Sciatic nerve (tissue), 2 donors: Measurements from ENCODE around the gene IFT122. TPM values are rescaled to one million over a fixed set of nuclear protein-coding genes. Genes with fewer than 3 reads are reported as not detected.
A peak's percentile ranks its signal among the peaks of the same experiment; 100 is the strongest.

ENCODE experiments used
- ATAC-seq: fragments of 200-7000 bp; cut with Tn5 transposase; one replicate; pipeline ENCODE4 v1.9.1; 2020; ENCODE audit warnings: mild to moderate bottlenecking, moderate library complexity
- DNase-seq: peaks from one replicate; pipeline ENCODE4 v3.0.0-alpha.2; 2020; ENCODE audit warnings: low spot score
- intact Hi-C: fragments of 100-400 bp; cut with DNase I; formaldehyde crosslinking; loops from one replicate; pipeline ENCODE4 v1.14.2; 2022
- total RNA-seq: library from RNA; stranded (reverse); fragmentation: NEBNext Ultra II Directional; extraction: Animal tissue kit (Norgen Biotek cat#: 25700); gene quantifications from one replicate; pipeline ENCODE4 v1.2.1, GENCODE V29; 2021
- donor health status: DM: no; HTN: no; CAD: no.
- donor health status: DM: no; HTN: no; CAD: no.

IFT122 gene
- total RNA-seq, 1 donor from 2014 or later: 49.7 TPM

GRCh38 chr3:129522953-129523352 is 82.9 kb downstream of the IFT122 start:
- DNase-seq (no peak), ATAC-seq (peak; percentile 8)
- intact Hi-C loops: no loop called here

GRCh38 chr3:129524081-129524480 is 84.1 kb downstream of the IFT122 start:
- ATAC-seq: no peak
- DNase-seq: no peak
- intact Hi-C loops: no loop called here

DNA sequence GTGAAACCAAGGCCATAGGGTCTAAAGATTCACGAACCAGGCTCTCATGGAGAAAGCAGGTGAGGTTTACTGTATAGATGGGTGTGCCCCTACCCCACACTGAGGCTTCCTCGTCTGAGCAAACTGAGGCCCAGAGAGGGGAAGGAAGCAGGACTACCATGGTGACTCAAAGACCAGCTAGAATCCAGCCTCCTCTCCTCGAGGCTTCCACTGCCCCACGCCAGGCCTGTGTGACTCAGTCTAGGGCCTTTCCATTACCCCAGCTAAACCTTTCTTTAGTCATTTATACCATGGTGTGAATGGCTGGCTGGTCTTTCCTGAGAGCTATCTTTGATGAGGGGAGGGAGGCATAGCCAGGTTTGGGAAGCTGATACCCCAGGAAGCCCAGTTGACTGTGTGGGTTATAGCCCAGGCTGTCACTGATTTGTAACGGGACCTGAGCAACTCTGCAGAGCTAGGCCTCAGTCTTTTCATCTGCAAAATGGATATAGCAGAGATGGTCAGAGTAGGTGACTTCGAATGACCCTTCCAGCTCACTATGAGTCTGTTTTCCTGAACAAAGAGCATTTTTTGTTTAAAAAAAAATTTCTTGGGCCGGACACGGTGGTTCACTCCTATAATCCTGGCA is 85.4 kb downstream of the IFT122 start:
- intact Hi-C loops: no loop called here
- DNase-seq (no peak), ATAC-seq (no peak)

DNA sequence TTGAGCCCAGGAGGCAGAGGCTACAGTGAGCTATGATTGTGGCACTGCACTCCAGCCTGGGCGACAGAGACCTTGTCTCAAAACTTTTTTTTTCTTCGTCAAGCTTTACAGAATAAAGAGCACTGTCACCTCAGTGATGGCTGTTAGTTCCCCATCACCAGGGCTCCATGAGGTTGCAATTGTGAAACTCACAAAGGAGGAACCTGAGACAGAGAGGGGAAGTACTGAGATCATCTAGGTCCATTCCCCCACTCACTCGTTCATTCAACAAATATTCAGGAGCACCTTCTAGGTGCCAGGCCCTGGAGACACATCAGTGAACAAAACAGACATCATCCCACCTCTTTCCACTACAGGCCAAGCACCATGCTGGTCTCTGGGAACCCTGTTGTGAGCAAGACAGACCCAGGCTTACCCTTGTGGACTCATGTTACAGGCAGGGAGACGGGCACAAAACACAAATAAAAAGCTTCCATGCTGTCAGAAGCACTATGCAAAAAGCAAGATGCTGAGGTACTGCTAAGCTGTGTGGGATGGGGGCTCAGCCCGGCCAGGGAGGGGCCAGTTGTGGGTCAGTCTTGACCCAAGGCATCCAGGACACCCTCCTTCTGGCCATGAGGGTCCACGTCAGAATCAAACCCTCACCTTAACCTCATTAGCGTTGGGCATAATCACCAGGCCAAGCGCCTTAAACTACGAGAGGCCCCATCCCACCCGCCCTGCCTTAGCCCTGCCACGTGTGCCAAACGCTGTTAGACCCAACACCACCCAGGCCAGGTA is 86.3 kb downstream of the IFT122 start:
- peak; percentile 30 for ATAC-seq
- DNase-seq: no peak
- intact Hi-C loops: no loop called here

GRCh38 chr3:129527262-129527661 is 87.2 kb downstream of the IFT122 start:
- intact Hi-C loops: no loop called here
- DNase-seq (no peak), ATAC-seq (no peak)

GRCh38 chr3:129528589-129529100 is 88.6 kb downstream of the IFT122 start, which contains the start of gene RHO:
Gene RHO (plus strand): TSS chr3:129528639. CDS start chr3:129528734, 95 bp downstream.
- DNase-seq (no peak), ATAC-seq (no peak)
- intact Hi-C loops: no loop called here

DNA sequence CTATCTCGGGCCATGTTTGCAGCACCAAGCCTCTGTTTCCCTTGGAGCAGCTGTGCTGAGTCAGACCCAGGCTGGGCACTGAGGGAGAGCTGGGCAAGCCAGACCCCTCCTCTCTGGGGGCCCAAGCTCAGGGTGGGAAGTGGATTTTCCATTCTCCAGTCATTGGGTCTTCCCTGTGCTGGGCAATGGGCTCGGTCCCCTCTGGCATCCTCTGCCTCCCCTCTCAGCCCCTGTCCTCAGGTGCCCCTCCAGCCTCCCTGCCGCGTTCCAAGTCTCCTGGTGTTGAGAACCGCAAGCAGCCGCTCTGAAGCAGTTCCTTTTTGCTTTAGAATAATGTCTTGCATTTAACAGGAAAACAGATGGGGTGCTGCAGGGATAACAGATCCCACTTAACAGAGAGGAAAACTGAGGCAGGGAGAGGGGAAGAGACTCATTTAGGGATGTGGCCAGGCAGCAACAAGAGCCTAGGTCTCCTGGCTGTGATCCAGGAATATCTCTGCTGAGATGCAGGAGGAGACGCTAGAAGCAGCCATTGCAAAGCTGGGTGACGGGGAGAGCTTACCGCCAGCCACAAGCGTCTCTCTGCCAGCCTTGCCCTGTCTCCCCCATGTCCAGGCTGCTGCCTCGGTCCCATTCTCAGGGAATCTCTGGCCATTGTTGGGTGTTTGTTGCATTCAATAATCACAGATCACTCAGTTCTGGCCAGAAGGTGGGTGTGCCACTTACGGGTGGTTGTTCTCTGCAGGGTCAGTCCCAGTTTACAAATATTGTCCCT is 89.6 kb downstream of the IFT122 start:
- intact Hi-C loops: no loop called here
- DNase-seq: no peak
- no peak for ATAC-seq

DNA sequence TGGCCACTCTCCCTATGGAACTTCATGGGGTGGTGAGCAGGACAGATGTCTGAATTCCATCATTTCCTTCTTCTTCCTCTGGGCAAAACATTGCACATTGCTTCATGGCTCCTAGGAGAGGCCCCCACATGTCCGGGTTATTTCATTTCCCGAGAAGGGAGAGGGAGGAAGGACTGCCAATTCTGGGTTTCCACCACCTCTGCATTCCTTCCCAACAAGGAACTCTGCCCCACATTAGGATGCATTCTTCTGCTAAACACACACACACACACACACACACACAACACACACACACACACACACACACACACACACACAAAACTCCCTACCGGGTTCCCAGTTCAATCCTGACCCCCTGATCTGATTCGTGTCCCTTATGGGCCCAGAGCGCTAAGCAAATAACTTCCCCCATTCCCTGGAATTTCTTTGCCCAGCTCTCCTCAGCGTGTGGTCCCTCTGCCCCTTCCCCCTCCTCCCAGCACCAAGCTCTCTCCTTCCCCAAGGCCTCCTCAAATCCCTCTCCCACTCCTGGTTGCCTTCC is 90.3 kb downstream of the IFT122 start:
- ATAC-seq (peak; percentile 5), DNase-seq (no peak)
- intact Hi-C loops: no loop called here

DNA sequence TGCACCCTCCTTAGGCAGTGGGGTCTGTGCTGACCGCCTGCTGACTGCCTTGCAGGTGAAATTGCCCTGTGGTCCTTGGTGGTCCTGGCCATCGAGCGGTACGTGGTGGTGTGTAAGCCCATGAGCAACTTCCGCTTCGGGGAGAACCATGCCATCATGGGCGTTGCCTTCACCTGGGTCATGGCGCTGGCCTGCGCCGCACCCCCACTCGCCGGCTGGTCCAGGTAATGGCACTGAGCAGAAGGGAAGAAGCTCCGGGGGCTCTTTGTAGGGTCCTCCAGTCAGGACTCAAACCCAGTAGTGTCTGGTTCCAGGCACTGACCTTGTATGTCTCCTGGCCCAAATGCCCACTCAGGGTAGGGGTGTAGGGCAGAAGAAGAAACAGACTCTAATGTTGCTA is 90.8 kb downstream of the IFT122 start:
- ATAC-seq: no peak
- intact Hi-C loops: no loop called here
- no peak for DNase-seq

- intact Hi-C loops: no loop called here
These were observed 91.7 kb downstream of the IFT122 start for GRCh38 chr3:129531699-129532098.

DNA sequence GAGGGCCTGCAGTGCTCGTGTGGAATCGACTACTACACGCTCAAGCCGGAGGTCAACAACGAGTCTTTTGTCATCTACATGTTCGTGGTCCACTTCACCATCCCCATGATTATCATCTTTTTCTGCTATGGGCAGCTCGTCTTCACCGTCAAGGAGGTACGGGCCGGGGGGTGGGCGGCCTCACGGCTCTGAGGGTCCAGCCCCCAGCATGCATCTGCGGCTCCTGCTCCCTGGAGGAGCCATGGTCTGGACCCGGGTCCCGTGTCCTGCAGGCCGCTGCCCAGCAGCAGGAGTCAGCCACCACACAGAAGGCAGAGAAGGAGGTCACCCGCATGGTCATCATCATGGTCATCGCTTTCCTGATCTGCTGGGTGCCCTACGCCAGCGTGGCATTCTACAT is 92.2 kb downstream of the IFT122 start:
- intact Hi-C loops: no loop called here
- ATAC-seq: no peak
- no peak for DNase-seq

More at GRCh38 chr3:129531699-129532098, 91.7 kb downstream of the IFT122 start:
- DNase-seq: no peak
- ATAC-seq: no peak

- DNase-seq (no peak), ATAC-seq (no peak)
- intact Hi-C loops: no loop called here
These were observed 93.4 kb downstream of the IFT122 start for GRCh38 chr3:129533406-129533805.

DNA sequence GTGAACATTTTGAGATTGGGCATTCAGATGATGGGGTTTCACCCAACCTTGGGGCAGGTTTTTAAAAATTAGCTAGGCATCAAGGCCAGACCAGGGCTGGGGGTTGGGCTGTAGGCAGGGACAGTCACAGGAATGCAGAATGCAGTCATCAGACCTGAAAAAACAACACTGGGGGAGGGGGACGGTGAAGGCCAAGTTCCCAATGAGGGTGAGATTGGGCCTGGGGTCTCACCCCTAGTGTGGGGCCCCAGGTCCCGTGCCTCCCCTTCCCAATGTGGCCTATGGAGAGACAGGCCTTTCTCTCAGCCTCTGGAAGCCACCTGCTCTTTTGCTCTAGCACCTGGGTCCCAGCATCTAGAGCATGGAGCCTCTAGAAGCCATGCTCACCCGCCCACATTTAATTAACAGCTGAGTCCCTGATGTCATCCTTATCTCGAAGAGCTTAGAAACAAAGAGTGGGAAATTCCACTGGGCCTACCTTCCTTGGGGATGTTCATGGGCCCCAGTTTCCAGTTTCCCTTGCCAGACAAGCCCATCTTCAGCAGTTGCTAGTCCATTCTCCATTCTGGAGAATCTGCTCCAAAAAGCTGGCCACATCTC is 94.5 kb downstream of the IFT122 start:
- no peak for ATAC-seq
- intact Hi-C loops: no loop called here
- DNase-seq: no peak

DNA sequence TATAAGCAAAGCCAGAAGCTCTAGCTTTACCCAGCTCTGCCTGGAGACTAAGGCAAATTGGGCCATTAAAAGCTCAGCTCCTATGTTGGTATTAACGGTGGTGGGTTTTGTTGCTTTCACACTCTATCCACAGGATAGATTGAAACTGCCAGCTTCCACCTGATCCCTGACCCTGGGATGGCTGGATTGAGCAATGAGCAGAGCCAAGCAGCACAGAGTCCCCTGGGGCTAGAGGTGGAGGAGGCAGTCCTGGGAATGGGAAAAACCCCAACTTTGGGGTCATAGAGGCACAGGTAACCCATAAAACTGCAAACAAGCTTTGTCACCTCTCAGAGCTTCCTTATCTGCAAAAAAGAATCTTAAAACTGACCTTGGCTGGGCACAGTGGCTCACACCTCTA is 95.1 kb downstream of the IFT122 start:
- DNase-seq: no peak
- intact Hi-C loops: no loop called here
- no peak for ATAC-seq

DNA sequence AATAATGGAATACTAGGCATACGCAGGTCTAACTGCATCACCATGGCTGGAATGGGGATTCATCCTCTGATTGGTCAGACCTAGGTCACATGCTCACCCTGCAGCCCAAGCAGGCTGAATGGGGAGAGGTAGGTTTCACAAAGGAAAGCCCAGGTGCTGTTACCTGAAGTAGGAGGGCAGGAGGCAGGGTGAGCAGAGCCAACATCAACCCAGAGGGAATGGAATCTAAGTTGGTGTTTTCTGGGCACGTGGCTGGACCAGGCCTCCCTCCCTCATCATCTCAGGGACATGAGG is 96.3 kb downstream of the IFT122 start:
- DNase-seq (no peak), ATAC-seq (no peak)
- intact Hi-C loops: no loop called here

DNA sequence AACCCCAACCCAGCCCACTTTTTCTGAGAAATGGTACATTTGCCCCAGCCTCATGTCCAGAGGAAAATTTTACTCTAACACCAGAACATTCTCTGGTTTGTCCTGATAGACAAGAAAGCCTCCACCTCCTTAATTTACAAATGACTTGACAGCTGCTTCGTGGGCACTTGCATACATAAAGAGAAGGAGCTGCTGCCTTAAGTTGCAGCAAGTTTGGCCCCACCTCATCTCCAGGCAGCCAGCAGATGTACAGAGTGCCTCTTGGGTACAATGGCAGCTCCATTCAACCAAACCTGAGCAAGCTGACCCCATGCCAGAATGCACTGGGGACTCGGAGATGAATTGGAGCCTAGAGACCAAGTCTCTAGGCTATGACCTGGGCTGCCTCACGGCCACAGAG is 96.8 kb downstream of the IFT122 start:
- DNase-seq: no peak
- no peak for ATAC-seq
- intact Hi-C loops: no loop called here

DNA sequence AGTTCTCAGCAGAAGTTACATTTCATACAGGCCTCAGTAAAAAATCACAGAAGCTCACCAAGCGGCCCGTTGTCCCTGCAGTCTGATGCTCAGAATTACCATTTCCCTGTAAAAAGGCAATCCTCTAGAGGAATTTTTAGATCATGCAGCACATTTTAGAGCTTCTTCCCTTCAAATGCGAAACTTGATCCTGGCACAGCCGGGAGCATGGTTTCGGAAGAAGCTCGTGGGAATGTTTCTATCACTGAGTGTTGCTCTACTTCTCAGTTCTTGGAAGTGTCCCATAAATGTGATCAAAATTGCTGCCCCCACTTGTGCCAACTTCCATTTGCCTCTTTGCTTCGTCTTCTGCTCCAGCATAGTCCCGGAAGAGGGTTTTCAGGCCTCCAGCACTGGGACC is 99.2 kb downstream of the IFT122 start:
- intact Hi-C loops: no loop called here
- ATAC-seq (no peak), DNase-seq (no peak)

DNA sequence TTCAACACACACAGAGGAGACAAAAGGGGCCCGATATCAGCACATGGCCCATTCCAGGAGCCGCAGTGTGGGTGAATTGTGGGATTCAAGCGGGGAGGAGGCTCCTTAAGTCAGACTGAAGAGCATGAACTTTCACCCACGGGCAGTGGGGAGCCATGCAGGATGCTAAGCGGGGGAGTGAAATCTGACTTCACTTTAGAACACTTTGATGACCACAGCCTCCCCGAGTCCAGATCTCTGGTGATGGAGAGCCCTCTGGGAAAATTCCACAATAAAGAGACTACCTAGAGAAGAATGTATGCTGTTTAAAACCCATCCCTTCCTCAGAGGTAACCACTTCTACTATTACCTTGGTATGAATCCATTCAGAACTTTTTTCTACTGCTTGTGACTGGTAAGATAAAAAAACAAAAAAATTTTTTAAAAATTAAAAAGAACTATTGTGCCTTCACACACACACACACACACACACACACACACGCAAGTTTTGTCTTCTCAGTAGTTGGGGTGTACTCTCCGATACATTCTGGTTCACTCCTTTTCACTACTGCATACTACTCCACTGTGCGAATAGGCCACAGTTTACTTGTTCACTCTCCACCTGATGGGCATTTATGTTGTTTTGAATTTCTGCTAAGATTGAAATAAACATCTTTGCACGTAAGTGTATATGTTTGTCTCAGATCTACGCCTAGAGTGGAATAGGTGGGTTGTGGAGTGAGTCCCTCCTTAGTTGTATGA is 100.9 kb downstream of the IFT122 start:
- no peak for DNase-seq
- intact Hi-C loops: loop anchor here (5.0 kb wide), 1 partner anchor 1404 kb away; no protein-coding TSS in a partner anchor
- ATAC-seq: no peak

DNA sequence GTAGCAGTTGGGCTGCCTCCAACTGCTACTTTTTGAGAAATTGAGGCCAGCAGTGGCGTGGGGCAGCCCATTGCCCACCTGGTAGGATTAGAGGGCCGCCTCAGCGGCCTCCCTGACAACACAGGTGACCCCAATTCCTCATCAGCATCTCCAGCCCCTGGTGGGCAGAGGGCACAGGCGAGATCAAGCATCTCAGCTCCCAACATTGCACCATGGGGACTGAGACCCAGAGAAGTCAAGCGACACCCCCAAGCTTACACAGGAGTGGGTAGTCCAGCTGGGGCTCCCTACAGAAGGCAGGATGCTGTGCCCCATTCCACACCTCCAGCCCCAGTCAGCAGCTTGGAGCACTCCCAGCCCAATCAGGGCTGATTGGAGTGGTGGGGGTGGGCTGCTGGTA is 102.7 kb downstream of the IFT122 start:
- ATAC-seq: no peak
- DNase-seq: no peak
- intact Hi-C loops: loop anchor here (5.0 kb wide), 1 partner anchor 1405 kb away; no protein-coding TSS in a partner anchor
